Activated B cell treated with CpG ODN at 0.5 μM for 24 hours (primary cell): ENCODE results near the gene VSIG10L. TPM values are rescaled to one million over a fixed set of nuclear protein-coding genes. Genes with fewer than 3 reads are reported as not detected.

Source experiments
- ATAC-seq: fragments of 200-7000 bp; cut with Tn5 transposase; one replicate; pipeline ENCODE4 v1.10.0; 2021; ENCODE audit warnings: low read depth, mild to moderate bottlenecking, moderate library complexity
- CTCF ChIA-PET: fragments of 350-600 bp; sonication (Branson Sonifier 250); formaldehyde crosslinking; loops from one replicate; lab custom pipeline; 2021; ENCODE audit warnings: antibody characterized with exemption; lab: Charles Lee
- POLR2A ChIA-PET: fragments of 350-600 bp; sonication (Branson Sonifier 250); formaldehyde crosslinking; loops from one replicate; lab custom pipeline; 2021; ENCODE audit warnings: antibody characterized with exemption; lab: Charles Lee
- DNase-seq: peaks from one replicate; pipeline ENCODE4 v3.0.0; 2022
- H3K27ac Mint-ChIP-seq: one replicate; pipeline ENCODE4 v1.8.0; 2020; ENCODE audit warnings: mixed read lengths
- H3K27me3 Mint-ChIP-seq: one replicate; pipeline ENCODE4 v1.8.0; 2021; ENCODE audit warnings: mixed read lengths
- H3K36me3 Mint-ChIP-seq: one replicate; pipeline ENCODE4 v1.8.0; 2021; ENCODE audit warnings: low read depth, mixed read lengths
- H3K4me1 Mint-ChIP-seq: one replicate; pipeline ENCODE4 v1.8.0; 2021; ENCODE audit warnings: mixed read lengths
- H3K4me3 Mint-ChIP-seq: one replicate; pipeline ENCODE4 v1.8.0; 2020; ENCODE audit warnings: mild to moderate bottlenecking, mixed read lengths
- H3K9me3 Mint-ChIP-seq: one replicate; pipeline ENCODE4 v1.8.0; 2020; ENCODE audit warnings: mixed read lengths
- intact Hi-C: fragments of 100-400 bp; cut with micrococcal nuclease; formaldehyde crosslinking; loops from one replicate; pipeline ENCODE4 v1.15.1; 2024
- total RNA-seq: library from RNA; stranded (reverse); gene quantifications from 2 replicates; pipeline ENCODE4 v1.2.3, GENCODE V29; 2022
- TF ChIP-seq, protein P1 (sequence below): fragments of 200-600 bp; IDR thresholded peaks from one replicate; pipeline ENCODE4 v1.8.0; 2022; ENCODE audit warnings: antibody characterized with exemption, mild to moderate bottlenecking

The VSIG10L gene
- total RNA-seq, 1 donor from 2014 or later = 0.98 TPM

DNA sequence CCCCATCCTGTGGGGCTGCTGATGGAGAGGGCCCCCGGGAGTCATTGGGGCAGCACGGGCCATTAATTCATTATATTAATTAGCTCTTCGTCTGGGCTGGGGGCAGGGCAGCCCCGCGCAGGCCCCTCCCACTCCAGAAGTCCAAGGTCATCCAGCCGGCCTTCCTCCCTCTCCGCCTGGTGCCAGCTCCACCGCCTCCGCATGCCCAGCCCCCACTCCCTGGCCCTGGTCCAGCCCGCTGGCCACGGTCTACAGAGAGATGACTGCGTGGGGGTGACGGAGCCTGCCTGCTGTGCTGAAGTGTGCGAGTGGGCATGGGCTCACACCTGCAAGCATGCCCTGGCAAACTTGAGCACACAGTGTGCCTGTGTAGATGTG lies 21.7 kb downstream of the VSIG10L start:
- Mint-ChIP-seq H3K27me3 (peaks cover 35% of the 10 kb centered on the region), H3K4me1 (no peaks in the 10 kb centered on the region), H3K27ac (no peak overlapping the region), H3K9me3 (no peaks in the 10 kb centered on the region), H3K36me3 (no peaks in the 10 kb centered on the region), H3K4me3 (no peak overlapping the region)
- no peak for DNase-seq
- intact Hi-C loops = no loop called here
- TF ChIP-seq, protein P1, sequence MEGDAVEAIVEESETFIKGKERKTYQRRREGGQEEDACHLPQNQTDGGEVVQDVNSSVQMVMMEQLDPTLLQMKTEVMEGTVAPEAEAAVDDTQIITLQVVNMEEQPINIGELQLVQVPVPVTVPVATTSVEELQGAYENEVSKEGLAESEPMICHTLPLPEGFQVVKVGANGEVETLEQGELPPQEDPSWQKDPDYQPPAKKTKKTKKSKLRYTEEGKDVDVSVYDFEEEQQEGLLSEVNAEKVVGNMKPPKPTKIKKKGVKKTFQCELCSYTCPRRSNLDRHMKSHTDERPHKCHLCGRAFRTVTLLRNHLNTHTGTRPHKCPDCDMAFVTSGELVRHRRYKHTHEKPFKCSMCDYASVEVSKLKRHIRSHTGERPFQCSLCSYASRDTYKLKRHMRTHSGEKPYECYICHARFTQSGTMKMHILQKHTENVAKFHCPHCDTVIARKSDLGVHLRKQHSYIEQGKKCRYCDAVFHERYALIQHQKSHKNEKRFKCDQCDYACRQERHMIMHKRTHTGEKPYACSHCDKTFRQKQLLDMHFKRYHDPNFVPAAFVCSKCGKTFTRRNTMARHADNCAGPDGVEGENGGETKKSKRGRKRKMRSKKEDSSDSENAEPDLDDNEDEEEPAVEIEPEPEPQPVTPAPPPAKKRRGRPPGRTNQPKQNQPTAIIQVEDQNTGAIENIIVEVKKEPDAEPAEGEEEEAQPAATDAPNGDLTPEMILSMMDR = no peak
- CTCF ChIA-PET = no interaction called here
- POLR2A ChIA-PET = no interaction called here
- no peak for ATAC-seq

DNA sequence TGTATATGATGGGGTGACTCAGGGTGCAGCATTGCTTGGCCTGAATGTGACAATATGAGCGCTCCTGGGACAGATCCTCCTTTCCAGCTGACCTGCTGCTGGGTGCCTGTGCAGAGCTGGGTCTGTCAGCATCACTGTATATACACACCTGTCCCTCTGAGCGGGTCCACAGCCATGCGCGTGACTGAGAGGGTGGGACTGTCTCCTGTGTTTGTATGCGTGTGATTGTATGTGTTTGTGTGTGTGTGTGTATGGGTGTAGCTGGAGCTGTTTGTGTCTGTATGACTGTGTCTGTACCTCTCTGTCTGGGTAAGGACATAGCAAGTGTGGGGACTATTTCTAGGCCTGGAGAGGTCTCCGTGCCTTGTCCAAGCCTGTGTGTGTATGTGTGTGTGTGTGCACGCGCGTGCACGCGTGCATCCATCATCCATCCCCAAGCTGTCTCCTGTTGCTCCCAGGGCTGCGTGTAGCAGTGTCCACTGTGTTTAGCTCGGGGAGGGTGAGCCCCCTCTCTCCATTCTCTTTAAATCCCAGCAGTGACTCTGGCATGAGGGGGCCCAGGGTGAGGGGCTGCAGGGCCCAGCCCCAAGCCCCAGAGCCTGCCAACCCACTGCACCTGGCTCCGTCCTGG lies 22.2 kb downstream of the VSIG10L start:
- no peak overlapping the region for H3K4me3 Mint-ChIP-seq
- no peaks in the 10 kb centered on the region for H3K36me3 Mint-ChIP-seq
- TF ChIP-seq, protein P1 = no peak
- H3K9me3 Mint-ChIP-seq = peaks cover 2% of the 10 kb centered on the region
- ChIA-PET POLR2A (no interaction called here), CTCF (no interaction called here)
- intact Hi-C loops = no loop called here
- H3K4me1 Mint-ChIP-seq = no peaks in the 10 kb centered on the region
- DNase-seq = no peak
- H3K27me3 Mint-ChIP-seq = peaks cover 34% of the 10 kb centered on the region
- ATAC-seq = no peak
- no peak overlapping the region for H3K27ac Mint-ChIP-seq

DNA sequence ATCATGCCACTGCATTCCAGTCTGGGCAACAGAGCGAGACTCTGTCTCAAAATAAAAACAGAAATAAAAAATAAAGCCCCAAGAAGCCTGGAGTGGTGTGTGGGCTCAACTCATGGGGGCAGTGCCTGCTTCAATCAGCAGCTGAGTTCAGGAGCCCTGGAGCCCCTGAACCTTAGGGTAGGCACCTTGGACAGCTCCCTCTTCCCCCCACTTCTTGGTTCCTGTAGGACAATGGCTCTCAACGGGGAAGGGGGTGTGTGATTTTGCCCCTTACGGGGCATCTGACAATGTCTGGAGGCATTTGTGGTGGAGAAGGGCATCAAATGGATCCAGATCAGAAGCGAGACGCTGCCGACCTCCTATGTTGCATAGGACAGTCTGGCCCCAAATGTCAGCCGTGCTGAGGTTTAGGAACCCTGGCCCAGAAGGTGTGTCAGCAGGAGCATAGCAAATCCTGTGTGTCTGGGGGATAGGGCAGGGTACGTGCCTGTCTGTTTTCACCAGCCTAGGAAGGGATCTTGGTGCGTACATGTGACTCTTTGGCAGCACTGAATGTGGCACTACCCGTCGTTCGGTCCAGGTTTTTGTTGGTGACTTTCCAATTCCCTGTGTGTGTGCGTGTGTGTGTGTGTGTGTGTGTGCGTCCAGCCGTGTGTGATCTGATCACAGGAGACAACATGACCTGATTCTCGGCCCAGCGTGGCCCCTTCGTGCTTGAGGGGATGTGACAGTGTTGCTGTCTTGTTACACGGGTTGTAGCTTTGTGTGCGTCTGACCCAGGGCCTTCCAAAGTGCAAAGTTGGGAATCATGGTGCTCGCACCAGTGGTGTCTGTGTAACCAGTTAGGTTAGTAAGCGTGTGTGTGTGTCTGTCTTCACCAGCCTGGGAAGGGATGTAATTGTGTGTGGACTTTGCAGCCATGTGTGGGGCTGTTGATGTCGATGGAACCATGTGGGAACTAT lies 23.0 kb downstream of the VSIG10L start:
- H3K27me3 Mint-ChIP-seq = peaks cover 31% of the 10 kb centered on the region
- H3K4me3 Mint-ChIP-seq = no peak overlapping the region
- peaks cover 4% of the 10 kb centered on the region for H3K9me3 Mint-ChIP-seq
- CTCF ChIA-PET = no interaction called here
- ATAC-seq (no peak), DNase-seq (no peak)
- no peak overlapping the region for H3K27ac Mint-ChIP-seq
- intact Hi-C loops = no loop called here
- TF ChIP-seq, protein P1 = no peak
- POLR2A ChIA-PET = no interaction called here
- H3K4me1 Mint-ChIP-seq = peaks cover under 1% of the 10 kb centered on the region
- H3K36me3 Mint-ChIP-seq = no peaks in the 10 kb centered on the region

DNA sequence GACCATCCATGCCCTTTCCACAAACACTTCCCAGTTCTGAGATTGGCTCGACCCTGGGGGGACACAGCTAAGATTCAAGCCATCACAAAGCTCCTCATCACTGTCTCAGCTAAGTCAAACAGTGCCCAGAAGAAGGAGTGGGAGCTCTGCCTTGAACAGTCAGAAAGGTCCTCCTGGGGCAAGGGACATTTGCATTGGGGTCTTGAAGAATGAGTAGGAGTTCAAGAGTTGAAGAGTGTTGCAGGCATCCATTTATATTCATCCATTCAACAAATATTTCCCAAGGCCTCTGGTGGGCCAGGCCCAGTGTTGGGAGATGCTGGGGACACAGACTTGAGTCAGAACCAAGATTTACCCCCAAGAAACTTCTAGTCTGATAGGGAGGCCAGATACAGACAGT lies 24.0 kb downstream of the VSIG10L start:
- H3K9me3 Mint-ChIP-seq = peaks cover 4% of the 10 kb centered on the region
- intact Hi-C loops = no loop called here
- H3K36me3 Mint-ChIP-seq = no peaks in the 10 kb centered on the region
- H3K4me3 Mint-ChIP-seq = no peak overlapping the region
- CTCF ChIA-PET = no interaction called here
- POLR2A ChIA-PET = no interaction called here
- TF ChIP-seq, protein P1 = no peak
- peaks cover 29% of the 10 kb centered on the region for H3K27me3 Mint-ChIP-seq
- DNase-seq (no peak), ATAC-seq (no peak)
- no peak overlapping the region for H3K27ac Mint-ChIP-seq
- H3K4me1 Mint-ChIP-seq = peaks cover 3% of the 10 kb centered on the region

DNA sequence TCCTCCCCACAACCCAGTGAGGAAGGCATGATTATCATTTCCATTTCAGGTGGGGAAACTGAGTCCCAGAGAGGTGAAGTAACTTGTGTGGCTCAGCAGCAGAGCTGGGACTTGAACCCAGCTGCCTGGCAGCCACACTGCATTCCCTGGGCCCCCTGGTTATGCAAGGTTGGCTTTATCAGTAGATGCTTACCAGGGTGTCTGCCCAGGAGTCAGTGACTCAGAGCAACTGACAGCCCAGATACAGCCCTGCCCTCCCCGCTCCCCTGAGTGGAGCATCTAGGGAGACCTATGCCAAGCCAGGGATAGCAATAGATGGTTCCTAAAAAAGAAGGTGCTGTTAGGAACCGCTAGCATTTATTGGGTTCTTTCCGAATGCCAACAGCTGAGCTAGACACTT lies 24.6 kb downstream of the VSIG10L start:
- Mint-ChIP-seq H3K27ac (no peak overlapping the region), H3K36me3 (no peaks in the 10 kb centered on the region), H3K9me3 (peaks cover 4% of the 10 kb centered on the region), H3K27me3 (peaks cover 25% of the 10 kb centered on the region), H3K4me1 (peaks cover 3% of the 10 kb centered on the region), H3K4me3 (no peak overlapping the region)
- ATAC-seq (no peak), DNase-seq (no peak)
- TF ChIP-seq, protein P1 = no peak
- CTCF ChIA-PET = no interaction called here
- POLR2A ChIA-PET = no interaction called here
- intact Hi-C loops = no loop called here
